Measurements from ENCODE around the gene SOX9. TPM values are rescaled to one million over a fixed set of nuclear protein-coding genes. Genes with fewer than 3 reads are reported as not detected.

SOX9 gene
- total and polyA plus RNA-seq, 2 of the 8 experiments (the other 6 are each of a cell fraction or from before 2014, with no cell fraction given), result 1.9 to 4.9 TPM

DNA sequence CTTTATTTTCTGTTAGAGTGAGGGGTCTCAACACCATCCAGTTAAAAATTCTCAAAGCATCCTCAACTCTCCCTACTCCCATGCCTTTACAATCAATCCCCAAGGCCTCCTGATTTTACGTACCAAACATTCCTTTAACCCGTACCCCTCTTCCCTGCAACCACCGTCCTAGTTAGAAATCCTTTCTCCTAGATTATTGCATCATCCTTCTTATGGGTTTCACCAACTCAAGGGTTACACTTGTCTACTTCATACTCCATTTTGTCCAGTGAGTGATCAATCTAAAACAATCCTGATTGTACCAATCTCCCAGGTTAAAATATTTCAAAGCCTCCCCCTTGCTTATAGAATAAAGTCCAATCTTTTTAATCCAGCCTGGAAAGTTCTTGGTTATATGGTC, 24.7 kb downstream of the SOX9 start:
- H3K23ac ChIP-seq (ENCODE audit: insufficient read length), result no peak overlapping the region
- CTCF ChIA-PET (ENCODE audit: partially characterized antibody), result no interaction called here
- no peak overlapping the region for H2AK5ac ChIP-seq (ENCODE audit: low read depth, low read length)
- no peak overlapping the region for H3K14ac ChIP-seq (ENCODE audit: insufficient read length)
- H4K20me1 ChIP-seq (replicated peaks in 1 of 2; ENCODE audit: control insufficient read depth in 1 of 2, insufficient read depth in 2 of 2, low read length in 2 of 2), result no peaks in the 10 kb centered on the region
- no peak overlapping the region for H2AFZ ChIP-seq (ENCODE audit: low read length)
- H3K79me1 ChIP-seq (ENCODE audit: low read depth, low read length), result no peaks in the 10 kb centered on the region
- no peak overlapping the region for H3K4ac ChIP-seq (replicated peaks; ENCODE audit: insufficient read length, low read depth, low read length)
- H3K27ac ChIP-seq (ENCODE audit: low read depth, low read length), result no peak overlapping the region
- POLR2A ChIA-PET (ENCODE audit: partially characterized antibody), result no interaction called here
- H4K91ac ChIP-seq (replicated peaks; ENCODE audit: insufficient read length, low read length), result no peak overlapping the region
- H2BK12ac ChIP-seq (ENCODE audit: low read depth, low read length), result 0 out of 2 replicates have a peak overlapping the region, but pooled peaks have one; percentile 94
- H3K36me3 ChIP-seq (ENCODE audit: control insufficient read depth in 2 of 4, insufficient read depth in 4 of 4, low read length in 3 of 4), result no peaks in the 10 kb centered on the region
- H3K9me3 ChIP-seq (ENCODE audit: insufficient read depth in 2 of 2, low read depth in 1 of 2, low read length in 1 of 2), result no peaks in the 10 kb centered on the region
- H4K8ac ChIP-seq (ENCODE audit: extremely low read depth, insufficient read depth, low read length), result no peak overlapping the region
- no peak overlapping the region for H3K18ac ChIP-seq (ENCODE audit: extremely low read depth, low read length)
- no peaks in the 10 kb centered on the region for H3K79me2 ChIP-seq (ENCODE audit: control insufficient read depth in 1 of 2, insufficient read depth in 2 of 2, low read length in 2 of 2)
- H2BK5ac ChIP-seq (ENCODE audit: low read depth, low read length), result no peak overlapping the region
- H3K4me3 ChIP-seq (ENCODE audit: extremely low read depth in 1 of 4, insufficient read depth in 2 of 4, low read depth in 3 of 4, low read length in 4 of 4), result no peak overlapping the region
- H2BK15ac ChIP-seq (ENCODE audit: low read length), result 0 out of 2 replicates have a peak overlapping the region, but pooled peaks have one; percentile 21
- TF ChIP-seq CHD2 (IDR thresholded peaks at IDR 0.05; ENCODE audit: low read length) (no peak), CEBPB (IDR thresholded peaks at IDR 0.05; ENCODE audit: low read depth, low read length) (peak; percentile 59; the same call in 1 of the 2 replicates), SAP30 (IDR thresholded peaks at IDR 0.05; ENCODE audit: insufficient read depth, insufficient replicate concordance, low read length) (no peak), SIX5 (IDR thresholded peaks at IDR 0.05; ENCODE audit: low read depth, low read length) (no peak)
- H3K4me2 ChIP-seq (ENCODE audit: insufficient read depth in 1 of 2, low read depth in 2 of 2, low read length in 2 of 2), result no peak overlapping the region
- H3K23me2 ChIP-seq (ENCODE audit: low read depth, low read length), result no peaks in the 10 kb centered on the region
- 89 to 100% methylated on average over 2 to 3 of the region's 3 CpGs for WGBS, 2 experiments (ENCODE audit: extremely low coverage in 1 of 2, insufficient coverage in 1 of 2, insufficient read length in 1 of 2, insufficient replicate concordance in 2 of 2, low coverage in 1 of 2, low lambda C conversion rate in 2 of 2, missing lambda C conversion rate in 1 of 2)
- 0 out of 2 replicates have a peak overlapping the region, but pooled peaks have one; percentile 77 for H2BK20ac ChIP-seq (ENCODE audit: low read length)
- no peak overlapping the region for H3K9ac ChIP-seq (replicated peaks in 1 of 4; ENCODE audit: extremely low read depth in 1 of 4, low read depth in 3 of 4, low read length in 3 of 4)
- FAIRE-seq (no peak), DNase-seq (ENCODE audit: low read depth in 1 of 2, low spot score in 2 of 2) (no peak)
- peaks cover 0 to 5% (median 1%) of the 10 kb centered on the region in 4 experiments; a peak in 2 of 7 replicates for H3K4me1 ChIP-seq (replicated peaks in 1 of 4; ENCODE audit: control insufficient read depth in 3 of 4, insufficient read depth in 4 of 4, low read length in 3 of 4)
- no peaks in the 10 kb centered on the region for H3K27me3 ChIP-seq (replicated peaks in 1 of 4; ENCODE audit: control insufficient read depth in 3 of 4, extremely low read depth in 1 of 4, insufficient read depth in 3 of 4, low read length in 3 of 4)
- no peak overlapping the region for H4K5ac ChIP-seq (ENCODE audit: insufficient read length, low read depth, low read length)
- no peak overlapping the region for H2BK120ac ChIP-seq (replicated peaks; ENCODE audit: low read depth, low read length)
- no peak overlapping the region for H3K56ac ChIP-seq (replicated peaks; ENCODE audit: insufficient read length, low read depth, low read length)
